Upper lobe of left lung (tissue), 4 donors: ENCODE results near the gene KAT2A.

Source experiments
- POLR2A ChIP-seq, 4 donors: fragments of 450-650 bp; IDR thresholded peaks; one replicate each; pipeline ENCODE4 v1.5.1; 2016 to 2017; ENCODE audit warnings: antibody characterized with exemption in 4 of 4, mild to moderate bottlenecking in 2 of 4
- POLR2AphosphoS5 ChIP-seq, 2 donors: sonication (generic); formaldehyde crosslinking; IDR thresholded peaks; one replicate each; pipeline ENCODE4 v1.5.1; 2017; ENCODE audit warnings: antibody characterized with exemption in 2 of 2
- TF ChIP-seq, protein P1 (sequence below), 6 experiments: fragments of 450-650 bp in 4 of 6; fragments of 200-600 bp in 2 of 6; sonication (generic) in 2 of 6; IDR thresholded peaks; one replicate each; pipeline ENCODE4 v1.5.1; 2016 to 2019; ENCODE audit warnings: antibody characterized with exemption in 6 of 6

DNA sequence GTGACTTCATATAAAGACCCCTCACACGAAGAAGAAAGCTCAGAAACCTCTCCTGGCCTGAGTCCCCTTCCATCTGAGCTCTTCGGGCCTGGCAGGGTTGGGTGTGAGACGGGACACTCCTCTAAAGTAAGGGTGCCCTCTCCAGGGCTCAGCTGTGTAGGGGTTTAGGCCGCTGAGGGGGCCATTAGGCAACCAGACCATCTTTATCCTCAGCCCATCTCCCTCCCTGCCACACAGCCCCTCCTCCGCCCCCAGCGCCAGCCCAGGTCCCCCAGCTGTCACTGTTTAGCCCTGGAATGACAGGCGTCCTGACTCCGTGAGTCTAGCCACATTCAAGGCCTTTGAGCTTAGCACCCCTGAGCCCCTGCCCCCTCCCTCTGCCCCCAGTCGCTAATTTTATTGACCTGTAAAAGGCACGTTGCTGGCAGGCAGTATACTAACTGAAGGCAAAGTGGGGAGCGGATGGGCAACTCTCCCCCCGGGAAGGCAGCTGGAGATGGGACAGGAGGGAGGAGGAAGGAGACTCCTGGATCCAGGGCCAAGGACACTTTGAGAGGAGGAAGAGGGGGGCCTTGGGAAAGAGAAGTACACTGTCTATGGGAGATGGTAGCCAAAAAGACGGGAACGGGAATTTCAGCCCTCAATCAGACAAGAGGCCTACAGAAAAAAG is 22.3 kb downstream of the KAT2A start:
- TF ChIP-seq POLR2A (IDR thresholded peaks at IDR 0.05) (no peak), POLR2AphosphoS5 (IDR thresholded peaks at IDR 0.05) (no peak)
- TF ChIP-seq, protein P1, sequence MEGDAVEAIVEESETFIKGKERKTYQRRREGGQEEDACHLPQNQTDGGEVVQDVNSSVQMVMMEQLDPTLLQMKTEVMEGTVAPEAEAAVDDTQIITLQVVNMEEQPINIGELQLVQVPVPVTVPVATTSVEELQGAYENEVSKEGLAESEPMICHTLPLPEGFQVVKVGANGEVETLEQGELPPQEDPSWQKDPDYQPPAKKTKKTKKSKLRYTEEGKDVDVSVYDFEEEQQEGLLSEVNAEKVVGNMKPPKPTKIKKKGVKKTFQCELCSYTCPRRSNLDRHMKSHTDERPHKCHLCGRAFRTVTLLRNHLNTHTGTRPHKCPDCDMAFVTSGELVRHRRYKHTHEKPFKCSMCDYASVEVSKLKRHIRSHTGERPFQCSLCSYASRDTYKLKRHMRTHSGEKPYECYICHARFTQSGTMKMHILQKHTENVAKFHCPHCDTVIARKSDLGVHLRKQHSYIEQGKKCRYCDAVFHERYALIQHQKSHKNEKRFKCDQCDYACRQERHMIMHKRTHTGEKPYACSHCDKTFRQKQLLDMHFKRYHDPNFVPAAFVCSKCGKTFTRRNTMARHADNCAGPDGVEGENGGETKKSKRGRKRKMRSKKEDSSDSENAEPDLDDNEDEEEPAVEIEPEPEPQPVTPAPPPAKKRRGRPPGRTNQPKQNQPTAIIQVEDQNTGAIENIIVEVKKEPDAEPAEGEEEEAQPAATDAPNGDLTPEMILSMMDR (IDR thresholded peaks at IDR 0.05), result no peak
